Mesothelial cell of epicardium (in vitro differentiated cells): ENCODE data around the gene ORM2. TPM values are rescaled to one million over a fixed set of nuclear protein-coding genes. Genes with fewer than 3 reads are reported as not detected.
"Not testable (repeated sequence)": the region's sequence is repeated elsewhere in the genome, so short reads cannot be mapped to it uniquely, and the experiment has no call there.

Source experiments
- DNase-seq, 2 experiments: peaks; one replicate each; pipeline ENCODE4 v3.0.0; 2021; ENCODE audit warnings: low spot score in 2 of 2; ENCODE audit not compliant: unreplicated experiment in 2 of 2
- H3K27ac Mint-ChIP-seq: 2 replicates; pipeline ENCODE4 v1.8.0; 2021; ENCODE audit warnings: mixed read lengths
- H3K27me3 Mint-ChIP-seq: 2 replicates; pipeline ENCODE4 v1.8.0; 2021; ENCODE audit warnings: low read depth, mixed read lengths
- H3K36me3 Mint-ChIP-seq: 2 replicates; pipeline ENCODE4 v1.8.0; 2021; ENCODE audit warnings: mixed read lengths
- H3K4me1 Mint-ChIP-seq: 2 replicates; pipeline ENCODE4 v1.8.0; 2021; ENCODE audit warnings: mixed read lengths
- H3K4me3 Mint-ChIP-seq: 2 replicates; pipeline ENCODE4 v1.8.0; 2021; ENCODE audit warnings: mild to moderate bottlenecking, moderate library complexity, mixed read lengths
- H3K9me3 Mint-ChIP-seq: 2 replicates; pipeline ENCODE4 v1.8.0; 2021; ENCODE audit warnings: mixed read lengths
- total RNA-seq: library from RNA; stranded (reverse); gene quantifications from 3 replicates; pipeline ENCODE4 v1.2.1, GENCODE V29; 2021
- TF ChIP-seq, protein P1 (sequence below): fragments of 200-600 bp; sonication (generic); IDR thresholded peaks from one replicate; pipeline ENCODE4 v1.5.0; 2021; ENCODE audit warnings: antibody characterized with exemption; ENCODE audit not compliant: unreplicated experiment

Gene ORM2
- total RNA-seq, 1 donor from 2014 or later, result not detected

DNA sequence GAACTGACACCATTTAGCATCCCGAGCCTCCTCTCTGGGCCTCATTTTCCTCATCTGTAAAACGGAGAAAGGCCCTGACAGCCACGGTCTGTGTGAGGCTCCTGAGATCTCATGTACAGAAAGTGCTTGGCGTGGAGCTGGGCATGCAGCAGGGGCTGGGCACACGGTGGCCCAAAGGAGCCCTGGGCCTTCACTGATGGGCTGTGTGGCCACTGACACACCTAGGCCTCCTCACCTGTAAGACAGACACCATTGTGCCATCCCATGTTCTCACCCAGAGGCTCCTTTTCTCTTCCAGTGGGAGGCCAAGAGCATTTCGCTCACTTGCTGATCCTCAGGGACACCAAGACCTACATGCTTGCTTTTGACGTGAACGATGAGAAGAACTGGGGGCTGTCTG is 5.2 kb upstream of the ORM2 start:
- Mint-ChIP-seq H3K4me3 (no peak overlapping the region), H3K27ac (no peak overlapping the region), H3K27me3 (no peaks in the 10 kb centered on the region), H3K9me3 (no peaks in the 10 kb centered on the region), H3K36me3 (no peaks in the 10 kb centered on the region), H3K4me1 (no peaks in the 10 kb centered on the region)
- peak in 1 of 2 experiments; percentile 49 for DNase-seq
- TF ChIP-seq, protein P1, sequence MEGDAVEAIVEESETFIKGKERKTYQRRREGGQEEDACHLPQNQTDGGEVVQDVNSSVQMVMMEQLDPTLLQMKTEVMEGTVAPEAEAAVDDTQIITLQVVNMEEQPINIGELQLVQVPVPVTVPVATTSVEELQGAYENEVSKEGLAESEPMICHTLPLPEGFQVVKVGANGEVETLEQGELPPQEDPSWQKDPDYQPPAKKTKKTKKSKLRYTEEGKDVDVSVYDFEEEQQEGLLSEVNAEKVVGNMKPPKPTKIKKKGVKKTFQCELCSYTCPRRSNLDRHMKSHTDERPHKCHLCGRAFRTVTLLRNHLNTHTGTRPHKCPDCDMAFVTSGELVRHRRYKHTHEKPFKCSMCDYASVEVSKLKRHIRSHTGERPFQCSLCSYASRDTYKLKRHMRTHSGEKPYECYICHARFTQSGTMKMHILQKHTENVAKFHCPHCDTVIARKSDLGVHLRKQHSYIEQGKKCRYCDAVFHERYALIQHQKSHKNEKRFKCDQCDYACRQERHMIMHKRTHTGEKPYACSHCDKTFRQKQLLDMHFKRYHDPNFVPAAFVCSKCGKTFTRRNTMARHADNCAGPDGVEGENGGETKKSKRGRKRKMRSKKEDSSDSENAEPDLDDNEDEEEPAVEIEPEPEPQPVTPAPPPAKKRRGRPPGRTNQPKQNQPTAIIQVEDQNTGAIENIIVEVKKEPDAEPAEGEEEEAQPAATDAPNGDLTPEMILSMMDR, result no peak

DNA sequence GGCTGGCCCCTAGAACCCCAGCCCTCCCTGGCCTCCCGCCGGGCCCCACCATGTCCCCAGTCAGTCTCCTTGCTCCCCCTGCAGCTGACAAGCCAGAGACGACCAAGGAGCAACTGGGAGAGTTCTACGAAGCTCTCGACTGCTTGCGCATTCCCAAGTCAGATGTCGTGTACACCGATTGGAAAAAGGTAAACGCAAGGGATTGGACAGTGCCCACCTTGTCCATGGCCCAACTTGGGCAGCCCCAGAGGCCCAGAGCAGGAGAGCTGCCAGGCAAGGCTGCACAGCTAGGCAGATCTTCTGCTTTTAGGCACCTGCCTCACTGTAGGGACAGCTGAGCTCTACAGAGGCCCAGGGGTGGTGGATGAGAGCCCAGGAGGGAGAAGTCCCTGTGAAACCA is 4.7 kb upstream of the ORM2 start:
- H3K27ac Mint-ChIP-seq, H3K4me1 Mint-ChIP-seq, H3K27me3 Mint-ChIP-seq, H3K36me3 Mint-ChIP-seq, H3K4me3 Mint-ChIP-seq, H3K9me3 Mint-ChIP-seq: not testable (repeated sequence)
- peak in 1 of 2 experiments; percentile 53 for DNase-seq

DNA sequence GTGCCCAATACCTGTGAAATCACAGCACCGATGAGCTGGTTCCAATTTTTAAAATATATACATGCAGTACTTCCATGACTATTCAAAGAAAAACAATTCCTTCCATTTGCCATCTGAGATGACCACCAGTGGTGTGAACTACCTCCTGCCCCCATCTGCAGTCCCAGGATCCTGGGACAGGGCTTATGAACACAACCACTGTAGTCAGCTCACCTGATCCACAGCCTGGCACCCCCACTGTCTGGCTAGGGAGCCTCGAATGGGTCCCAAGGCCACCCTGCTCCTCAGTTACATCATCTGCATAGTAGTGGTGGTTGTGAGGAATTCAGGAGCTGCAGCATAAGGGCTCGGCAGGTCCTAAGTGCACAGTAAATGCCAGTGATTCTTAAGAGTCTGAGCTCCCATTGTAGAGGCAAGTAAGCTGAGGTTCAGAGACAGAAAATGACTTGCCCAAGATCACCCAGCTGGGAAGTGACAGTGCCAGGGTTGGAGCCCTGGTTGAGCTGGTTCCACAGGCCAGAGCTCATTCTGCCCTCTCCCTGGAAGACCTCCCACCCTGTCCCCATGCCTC is 3.9 kb upstream of the ORM2 start:
- H3K4me1 Mint-ChIP-seq, H3K9me3 Mint-ChIP-seq, DNase-seq, H3K27ac Mint-ChIP-seq, H3K36me3 Mint-ChIP-seq, H3K27me3 Mint-ChIP-seq, H3K4me3 Mint-ChIP-seq: not testable (repeated sequence)

DNA sequence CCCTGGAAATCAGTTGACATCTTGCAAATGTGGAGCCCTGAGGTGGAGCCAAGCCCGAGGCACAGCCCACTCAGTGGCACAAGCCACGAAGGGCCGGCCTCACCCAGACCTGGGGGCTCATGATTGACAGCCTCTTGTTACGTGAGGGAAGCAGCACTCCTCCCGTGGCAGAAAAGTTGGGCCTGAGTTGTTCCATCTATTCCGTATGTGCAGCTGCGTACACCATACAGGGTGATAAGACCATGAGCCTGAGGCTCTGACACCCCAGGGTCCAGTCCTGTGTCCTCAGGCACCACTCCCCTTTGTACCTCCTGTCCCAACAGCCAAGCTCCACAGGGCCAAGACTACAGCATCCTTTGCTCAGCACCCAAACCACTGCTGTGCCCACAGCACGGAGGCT is 1.9 kb upstream of the ORM2 start:
- no peaks in the 10 kb centered on the region for H3K4me1 Mint-ChIP-seq
- H3K4me3 Mint-ChIP-seq, result no peak overlapping the region
- no peaks in the 10 kb centered on the region for H3K27me3 Mint-ChIP-seq
- DNase-seq, result peak in 1 of 2 experiments; percentile 57
- no peaks in the 10 kb centered on the region for H3K9me3 Mint-ChIP-seq
- no peaks in the 10 kb centered on the region for H3K36me3 Mint-ChIP-seq
- TF ChIP-seq, protein P1, result no peak
- no peak overlapping the region for H3K27ac Mint-ChIP-seq

DNA sequence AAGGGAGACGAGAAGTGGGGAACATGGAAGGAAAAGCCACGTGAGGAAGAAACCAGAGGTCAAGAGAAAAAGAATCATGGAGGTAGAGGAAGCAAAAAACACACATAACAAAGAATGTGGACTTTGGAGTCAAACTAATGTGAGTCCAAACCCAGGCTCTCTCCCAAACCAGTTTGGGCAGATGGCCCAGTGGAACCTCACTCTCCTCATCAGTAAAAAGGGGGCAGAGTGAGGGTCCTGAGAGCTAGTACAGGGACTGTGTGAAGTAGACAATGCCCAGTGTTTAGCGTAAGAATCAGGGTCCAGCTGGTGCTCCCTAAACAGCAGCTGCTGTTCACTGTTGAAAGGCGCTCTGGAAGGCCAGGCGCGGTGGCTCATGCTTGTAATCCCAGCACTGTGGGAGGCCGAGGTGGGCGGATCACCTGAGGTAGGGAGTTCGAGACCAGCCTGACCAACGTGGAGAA is 1.3 kb upstream of the ORM2 start:
- not testable (repeated sequence) for H3K9me3 Mint-ChIP-seq, H3K4me1 Mint-ChIP-seq, H3K36me3 Mint-ChIP-seq, DNase-seq, H3K27ac Mint-ChIP-seq, H3K27me3 Mint-ChIP-seq, H3K4me3 Mint-ChIP-seq

DNA sequence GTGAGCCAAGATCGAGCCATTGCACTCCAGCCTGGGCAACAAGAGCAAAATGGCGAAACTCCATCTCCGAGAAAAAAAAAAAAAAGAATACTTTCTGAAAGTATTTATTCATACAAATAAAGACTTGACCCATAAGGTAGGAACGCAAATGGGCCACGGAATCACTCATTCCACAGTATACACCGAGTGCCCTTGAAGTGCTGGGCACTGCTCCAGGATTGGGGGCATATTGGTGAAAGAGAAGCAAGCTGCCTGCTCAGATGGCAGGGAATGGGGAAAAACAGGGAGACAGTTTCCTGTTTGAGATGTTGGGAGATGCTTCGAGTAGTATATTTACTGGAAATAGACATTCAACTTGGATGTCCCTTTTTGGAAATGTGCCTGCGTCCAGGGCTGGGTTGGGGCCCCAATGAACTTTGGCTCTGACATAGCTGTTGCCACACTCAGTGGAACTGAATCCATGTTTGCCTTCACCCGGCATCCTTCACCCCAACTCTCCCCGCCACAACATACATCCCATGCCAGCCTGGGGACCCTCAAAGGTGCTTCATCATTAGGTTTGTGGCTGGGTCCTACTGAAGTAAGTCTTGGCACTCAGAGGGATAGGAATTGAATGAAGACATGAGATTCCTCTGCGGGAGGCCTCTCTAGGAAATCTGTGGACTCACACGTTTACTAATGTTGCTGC is 588 bp upstream of the ORM2 start:
- not testable (repeated sequence) for DNase-seq, H3K27me3 Mint-ChIP-seq

DNA sequence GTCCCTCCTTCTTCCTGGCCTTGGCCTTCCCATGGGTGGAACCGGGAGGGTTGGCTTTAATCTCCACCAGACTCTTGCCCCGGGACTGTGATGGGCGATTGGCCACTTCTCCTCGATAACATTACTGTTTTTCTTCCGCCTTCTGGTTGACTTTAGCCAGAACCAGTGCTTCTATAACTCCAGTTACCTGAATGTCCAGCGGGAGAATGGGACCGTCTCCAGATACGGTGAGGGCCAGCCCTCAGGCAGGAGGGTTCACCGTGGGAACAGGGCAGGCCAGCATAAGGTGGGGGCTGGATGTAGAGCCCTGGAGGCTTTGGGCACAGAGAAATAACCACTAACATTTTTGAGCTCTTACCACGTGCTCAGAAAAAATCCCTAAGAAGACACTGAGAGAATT is 967 bp downstream of the ORM2 start:
- H3K4me3 Mint-ChIP-seq, result no peak overlapping the region
- TF ChIP-seq, protein P1, result no peak

More for the DNA sequence above, 588 bp upstream of the ORM2 start:
- H3K4me3 Mint-ChIP-seq, H3K9me3 Mint-ChIP-seq, H3K36me3 Mint-ChIP-seq, H3K27ac Mint-ChIP-seq, H3K4me1 Mint-ChIP-seq: not testable (repeated sequence)

DNA sequence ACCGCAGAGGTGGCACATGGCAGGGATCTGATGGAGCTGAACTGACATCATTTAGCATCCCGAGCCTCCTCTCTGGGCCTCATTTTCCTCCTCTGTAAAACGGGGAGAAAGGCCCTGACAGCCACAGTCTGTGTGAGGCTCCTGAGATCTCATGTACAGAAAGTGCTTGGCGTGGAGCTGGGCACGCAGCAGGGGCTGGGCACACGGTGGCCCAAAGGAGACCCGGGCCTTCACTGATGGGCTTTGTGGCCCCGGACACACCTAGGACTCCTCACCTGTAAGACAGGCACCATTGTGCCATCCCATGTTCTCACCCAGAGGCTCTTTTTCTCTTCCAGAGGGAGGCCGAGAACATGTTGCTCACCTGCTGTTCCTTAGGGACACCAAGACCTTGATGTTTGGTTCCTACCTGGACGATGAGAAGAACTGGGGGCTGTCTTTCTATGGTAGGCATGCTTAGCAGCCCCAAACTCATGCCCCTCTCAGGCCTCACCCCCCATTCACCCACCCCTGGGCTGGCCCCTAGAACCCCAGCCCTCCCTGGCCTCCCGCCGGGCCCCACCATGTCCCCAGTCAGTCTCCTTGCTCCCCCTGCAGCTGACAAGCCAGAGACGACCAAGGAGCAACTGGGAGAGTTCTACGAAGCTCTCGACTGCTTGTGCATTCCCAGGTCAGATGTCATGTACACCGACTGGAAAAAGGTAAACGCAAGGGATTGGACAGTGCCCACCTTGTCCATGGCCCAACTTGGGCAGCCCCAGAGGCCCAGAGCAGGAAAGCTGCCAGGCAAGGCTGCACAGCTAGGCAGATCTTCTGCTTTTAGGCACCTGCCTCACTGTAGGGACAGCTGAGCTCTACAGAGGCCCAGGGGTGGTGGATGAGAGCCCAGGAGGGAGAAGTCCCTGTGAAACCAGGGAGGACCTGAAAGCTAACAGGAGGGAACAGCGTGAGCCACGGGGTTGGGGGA is 1.8 kb downstream of the ORM2 start:
- H3K27ac Mint-ChIP-seq, DNase-seq, H3K4me3 Mint-ChIP-seq, H3K9me3 Mint-ChIP-seq, H3K27me3 Mint-ChIP-seq, H3K36me3 Mint-ChIP-seq, H3K4me1 Mint-ChIP-seq: not testable (repeated sequence)

More for the DNA sequence above, 967 bp downstream of the ORM2 start:
- Mint-ChIP-seq H3K9me3 (no peaks in the 10 kb centered on the region), H3K27me3 (no peaks in the 10 kb centered on the region), H3K27ac (no peak overlapping the region), H3K4me1 (no peaks in the 10 kb centered on the region), H3K36me3 (peaks cover 2% of the 10 kb centered on the region)
- no peak for DNase-seq

DNA sequence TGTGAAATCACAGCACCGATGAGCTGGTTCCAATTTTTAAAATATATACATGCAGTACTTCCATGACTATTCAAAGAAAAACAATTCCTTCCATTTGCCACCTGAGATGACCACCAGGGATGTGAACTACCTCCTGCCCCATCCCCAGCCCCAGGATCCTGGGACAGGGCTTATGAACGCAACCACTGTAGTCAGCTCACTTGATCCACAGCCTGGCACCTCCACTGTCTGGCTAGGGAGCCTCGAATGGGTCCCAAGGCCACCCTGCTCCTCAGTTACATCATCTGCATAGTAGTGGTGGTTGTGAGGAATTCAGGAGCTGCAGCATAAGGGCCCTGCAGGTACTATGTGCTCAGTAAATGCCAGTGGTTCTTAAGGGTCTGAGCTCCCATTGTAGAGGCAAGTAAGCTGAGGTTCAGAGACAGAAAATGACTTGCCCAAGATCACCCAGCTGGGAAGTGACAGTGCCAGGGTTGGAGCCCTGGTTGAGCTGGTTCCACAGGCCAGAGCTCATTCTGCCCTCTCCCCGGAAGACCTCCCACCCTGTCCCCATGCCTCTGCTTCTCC is 2.9 kb downstream of the ORM2 start:
- not testable (repeated sequence) for H3K9me3 Mint-ChIP-seq, H3K27me3 Mint-ChIP-seq, H3K4me1 Mint-ChIP-seq, H3K36me3 Mint-ChIP-seq, H3K27ac Mint-ChIP-seq, DNase-seq, H3K4me3 Mint-ChIP-seq

DNA sequence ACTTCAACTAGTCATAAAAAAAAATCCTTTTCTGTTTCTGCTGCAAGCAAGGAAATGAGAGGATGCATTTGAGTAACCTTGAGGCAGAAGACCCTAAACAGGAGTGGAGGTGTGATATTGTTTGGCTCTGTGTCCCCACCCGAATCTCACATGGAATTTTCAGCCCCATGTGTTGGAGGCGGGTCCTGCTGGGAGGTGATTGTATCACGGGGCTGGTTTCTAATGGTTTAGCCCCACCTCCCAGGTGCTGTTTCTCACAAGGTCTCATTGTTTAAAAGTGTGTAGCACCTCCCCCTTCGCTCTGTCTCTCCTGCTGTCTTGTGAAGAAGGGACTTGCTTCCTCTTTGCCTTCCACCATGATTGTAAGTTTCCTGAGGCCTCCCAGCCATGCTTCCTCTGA is 4.0 kb downstream of the ORM2 start:
- not testable (repeated sequence) for H3K4me1 Mint-ChIP-seq, DNase-seq, H3K27me3 Mint-ChIP-seq, H3K27ac Mint-ChIP-seq, H3K9me3 Mint-ChIP-seq, H3K4me3 Mint-ChIP-seq
- H3K36me3 Mint-ChIP-seq, result peaks cover 17% of the 10 kb centered on the region
